GM18499 (cell line): Measurements from ENCODE around the gene TAP1.
A peak's percentile ranks its signal among the peaks of the same experiment; 100 is the strongest.
"Not testable (repeated sequence)": the region's sequence is repeated elsewhere in the genome, so short reads cannot be mapped to it uniquely, and the experiment has no call there.

ENCODE experiments used
- ATAC-seq: cut with Tn5 transposase; IDR thresholded peaks from one replicate; pipeline ENCODE4 v1.9.1; 2021; ENCODE audit warnings: moderate number of reproducible peaks; ENCODE audit not compliant: insufficient read depth, unreplicated experiment

The TAP1 gene

DNA sequence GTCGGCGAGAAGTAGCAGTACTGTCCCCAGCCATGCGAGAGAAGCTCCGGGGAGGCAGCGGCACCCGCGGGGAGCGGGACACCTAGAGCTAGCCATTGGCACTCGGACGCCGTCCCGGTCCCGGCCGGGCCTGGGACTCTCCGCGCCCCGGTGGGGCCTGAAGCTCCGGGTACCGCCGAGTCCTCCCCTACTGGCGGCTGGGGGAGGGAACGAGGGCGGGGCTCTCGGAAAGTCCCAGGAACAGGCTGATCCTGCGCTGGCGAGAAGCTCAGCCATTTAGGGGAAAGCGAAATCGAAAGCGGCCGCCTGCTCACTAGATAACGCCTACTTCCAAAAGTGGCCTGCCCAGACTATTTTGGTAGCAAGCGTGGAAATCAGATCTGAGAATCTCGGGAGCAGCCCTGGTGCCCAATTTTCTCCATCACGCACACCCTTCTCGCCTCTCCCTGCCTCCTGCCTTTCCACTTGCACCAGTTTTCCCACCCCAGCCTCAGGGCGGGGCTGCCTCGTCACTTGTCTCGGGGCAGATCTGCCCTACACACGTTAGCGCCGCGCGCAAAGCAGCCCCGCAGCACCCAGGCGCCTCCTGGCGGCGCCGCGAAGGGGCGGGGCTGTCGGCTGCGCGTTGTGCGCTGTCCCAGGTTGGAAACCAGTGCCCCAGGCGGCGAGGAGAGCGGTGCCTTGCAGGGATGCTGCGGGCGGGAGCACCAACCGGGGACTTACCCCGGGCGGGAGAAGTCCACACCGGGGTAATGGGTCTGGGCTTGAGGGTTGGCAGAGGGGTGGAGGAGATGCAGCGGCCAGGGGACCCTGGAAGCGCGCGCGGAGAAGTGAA, at the start of gene TAP1, which contains the start of gene PSMB9:
TSS of gene TAP1 (minus strand) at position 164 of the 835 bp plus-strand sequence. CDS start at position 96, 68 bp downstream.
TSS of gene PSMB9 (plus strand) at position 652 of the 835 bp plus-strand sequence. CDS start at position 690, 38 bp downstream.
- ATAC-seq = no peak

GRCh38 chr6:32895006-32895345, 41.5 kb upstream of the TAP1 start:
- no peak for ATAC-seq

DNA sequence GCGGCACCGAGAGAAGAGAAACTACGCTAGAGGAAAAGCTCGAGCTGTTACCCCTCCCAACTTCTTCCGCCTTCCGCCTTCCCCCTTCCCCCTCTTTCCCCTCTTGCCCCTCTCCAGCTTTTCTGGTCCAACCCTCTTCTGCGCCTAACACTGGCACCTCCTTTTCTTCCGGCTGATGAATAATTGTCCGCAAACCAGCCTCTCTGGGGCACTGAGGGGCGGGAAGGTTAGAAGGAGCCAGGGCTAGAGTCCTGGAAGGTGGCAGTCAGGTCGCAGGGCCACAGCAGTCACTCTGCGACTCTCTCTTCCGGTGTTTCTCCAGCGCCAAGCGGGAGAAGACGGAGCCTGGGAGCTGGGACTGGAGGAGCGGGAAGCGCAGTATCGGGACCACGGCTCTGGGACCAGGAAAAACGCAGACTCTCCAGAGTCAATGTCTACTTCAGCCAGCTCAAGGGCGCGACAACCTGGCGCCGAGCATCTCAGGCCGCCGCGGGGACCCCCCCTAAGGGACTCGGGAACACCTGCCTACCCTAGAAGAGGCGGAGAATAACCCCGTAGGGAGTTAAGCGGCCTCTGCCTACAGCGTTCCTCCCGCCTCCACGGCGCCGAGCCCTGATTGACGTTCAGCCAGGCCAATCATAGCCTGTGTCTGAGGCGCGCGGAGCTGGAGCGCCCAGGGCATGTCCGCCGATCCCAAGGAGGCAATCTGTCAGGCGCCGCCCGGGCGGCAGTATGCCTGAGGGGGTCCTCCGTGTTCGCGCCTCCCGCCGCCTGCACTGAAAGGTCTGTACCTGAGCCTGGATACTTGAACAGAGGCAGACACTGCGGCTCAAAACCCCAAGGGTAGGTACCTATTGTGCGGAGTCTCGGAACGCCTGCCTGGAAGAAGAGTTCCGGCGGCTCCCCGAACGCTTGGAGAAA, 40.8 kb upstream of the TAP1 start:
- peak; percentile 93 for ATAC-seq

GRCh38 chr6:32890831-32891230, 37.3 kb upstream of the TAP1 start:
- ATAC-seq = no peak

DNA sequence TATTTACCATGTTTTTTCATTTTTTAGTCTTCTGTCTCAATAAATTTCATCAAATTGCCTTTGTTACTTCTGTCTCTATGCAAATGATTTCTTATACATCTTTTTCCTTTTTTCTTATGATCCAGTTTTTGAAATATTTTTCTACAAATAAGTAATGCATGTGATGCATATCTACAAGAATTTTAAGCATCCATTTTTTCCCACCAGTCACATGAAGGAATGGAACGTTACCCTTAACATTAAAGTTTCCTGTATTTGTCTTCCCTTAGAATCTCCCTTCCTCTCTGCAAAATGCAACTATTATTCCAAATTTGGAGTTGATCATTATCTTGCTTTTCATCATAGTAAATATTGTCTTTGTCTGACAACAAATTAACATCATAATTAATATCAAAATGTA, 36.0 kb upstream of the TAP1 start:
- no peak for ATAC-seq

DNA sequence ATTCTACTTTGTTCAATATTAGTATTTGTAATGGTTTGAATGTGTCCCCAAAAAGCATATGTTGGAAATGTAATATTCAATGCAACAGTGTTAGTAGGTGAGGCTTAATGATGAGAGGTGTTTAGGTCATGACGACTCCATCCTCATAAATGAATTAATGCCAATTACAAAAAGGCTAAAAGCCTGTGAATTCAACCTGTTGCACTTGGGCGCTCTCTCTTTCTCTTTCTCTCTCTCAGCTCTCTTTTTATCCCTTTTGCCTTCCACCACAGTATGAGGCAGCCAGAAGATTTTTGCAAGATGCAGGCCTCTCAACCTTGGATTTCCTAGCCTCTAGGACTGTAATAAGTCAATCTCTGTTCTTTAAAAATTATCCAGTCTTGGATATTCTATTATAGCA, 35.1 kb upstream of the TAP1 start:
- ATAC-seq = no peak

- ATAC-seq = no peak
Observed at GRCh38 chr6:32887616-32888015, 34.1 kb upstream of the TAP1 start.

- no peak for ATAC-seq
Observed at GRCh38 chr6:32886681-32887383, 33.3 kb upstream of the TAP1 start.

- no peak for ATAC-seq
Observed at GRCh38 chr6:32885698-32886286, 32.3 kb upstream of the TAP1 start.

DNA sequence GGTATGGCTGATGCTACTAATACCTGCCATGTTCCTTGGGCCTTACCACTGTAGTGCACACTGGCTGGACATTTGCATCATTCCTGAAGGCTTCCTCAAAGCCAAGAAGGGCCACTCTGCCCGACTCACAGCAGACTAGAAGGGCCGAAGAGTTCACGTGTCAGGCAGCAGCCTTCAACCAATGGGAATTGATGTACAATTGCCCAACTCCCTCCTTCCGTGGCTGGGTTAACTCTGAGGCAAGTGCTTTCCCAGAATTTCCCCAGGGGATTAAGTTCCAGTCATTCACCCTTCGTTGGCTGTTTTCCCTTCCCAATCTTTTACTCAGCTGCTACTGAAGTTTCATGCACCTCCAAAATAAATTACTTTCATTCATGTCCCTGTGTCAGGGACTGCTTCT, 30.3 kb upstream of the TAP1 start:
- ATAC-seq = no peak

DNA sequence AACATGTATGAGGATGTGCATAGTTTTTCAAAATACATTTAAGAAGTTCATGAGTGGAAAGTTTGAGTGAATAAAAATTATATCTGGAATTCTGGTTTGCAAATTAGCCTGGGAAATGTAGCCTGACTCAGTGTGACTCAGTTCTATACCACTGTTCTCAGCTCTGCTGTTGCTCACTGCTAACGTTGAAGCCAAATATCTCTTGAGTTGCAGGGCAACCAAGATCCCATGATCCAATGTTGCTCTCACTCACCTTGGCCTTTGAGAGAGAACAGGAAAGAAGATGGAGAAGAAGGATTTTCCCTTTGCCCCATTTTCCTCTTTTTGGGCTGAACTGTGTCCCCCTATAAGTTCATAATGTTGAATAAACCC, 29.4 kb upstream of the TAP1 start:
- no peak for ATAC-seq

DNA sequence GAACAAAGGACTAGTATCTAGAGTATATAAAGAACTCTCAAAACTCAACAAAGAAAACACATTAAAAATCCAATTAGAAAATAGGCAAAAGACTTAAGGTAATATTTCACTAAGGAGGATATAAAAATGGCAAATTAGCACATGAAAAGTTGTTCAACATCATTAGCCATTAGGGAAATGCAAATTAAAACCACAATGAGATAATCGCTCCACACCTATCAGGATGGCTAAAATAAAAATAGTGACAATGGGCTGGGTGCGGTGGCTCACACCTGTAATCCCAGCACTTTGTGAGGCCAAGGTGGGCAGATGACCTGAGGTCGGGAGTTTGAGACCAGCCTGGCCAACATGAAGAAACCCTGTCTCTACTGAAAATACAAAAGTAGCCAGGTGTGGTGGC, 27.5 kb upstream of the TAP1 start:
- not testable (repeated sequence) for ATAC-seq

DNA sequence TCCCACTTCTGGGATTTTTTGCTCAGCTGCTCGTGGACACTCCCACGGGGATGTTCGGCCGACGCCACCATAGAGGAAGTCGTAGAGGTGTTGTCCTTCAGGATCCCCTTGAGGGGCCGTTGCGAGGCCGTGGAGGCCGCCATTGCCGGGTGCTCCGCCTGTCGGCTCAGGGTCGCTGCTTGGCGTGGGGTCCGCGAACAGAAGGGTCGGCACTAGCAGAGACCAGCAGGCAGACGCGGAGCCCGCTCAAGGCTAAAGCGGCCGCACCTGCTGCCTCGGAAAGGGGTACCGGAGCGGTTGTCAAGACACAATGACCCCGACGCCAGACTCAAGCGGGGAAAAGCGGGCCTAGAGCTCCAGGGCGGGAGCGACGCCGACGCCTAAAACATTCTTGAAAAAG, 26.2 kb upstream of the TAP1 start:
- ATAC-seq = no peak

GRCh38 chr6:32876603-32877002, 23.1 kb upstream of the TAP1 start:
- ATAC-seq = no peak

DNA sequence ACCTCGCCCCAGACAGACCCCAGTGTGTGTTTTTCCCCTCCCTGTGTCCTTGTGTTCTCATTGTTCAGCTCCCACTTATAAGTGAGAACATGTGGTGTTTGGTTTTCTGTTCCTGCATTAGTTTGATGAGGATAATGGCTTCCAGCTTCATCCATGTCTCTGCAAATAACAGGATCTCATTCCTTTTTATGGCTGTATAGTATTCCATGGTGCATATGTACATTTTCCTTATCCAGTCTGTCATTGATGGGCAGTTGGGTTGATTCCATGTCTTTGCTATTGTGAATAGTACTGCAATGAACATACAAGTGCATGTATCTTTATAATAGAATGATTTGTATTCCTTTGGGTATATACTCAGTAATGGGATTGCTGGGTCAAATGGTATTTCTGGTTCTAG, 20.4 kb upstream of the TAP1 start:
- not testable (repeated sequence) for ATAC-seq

DNA sequence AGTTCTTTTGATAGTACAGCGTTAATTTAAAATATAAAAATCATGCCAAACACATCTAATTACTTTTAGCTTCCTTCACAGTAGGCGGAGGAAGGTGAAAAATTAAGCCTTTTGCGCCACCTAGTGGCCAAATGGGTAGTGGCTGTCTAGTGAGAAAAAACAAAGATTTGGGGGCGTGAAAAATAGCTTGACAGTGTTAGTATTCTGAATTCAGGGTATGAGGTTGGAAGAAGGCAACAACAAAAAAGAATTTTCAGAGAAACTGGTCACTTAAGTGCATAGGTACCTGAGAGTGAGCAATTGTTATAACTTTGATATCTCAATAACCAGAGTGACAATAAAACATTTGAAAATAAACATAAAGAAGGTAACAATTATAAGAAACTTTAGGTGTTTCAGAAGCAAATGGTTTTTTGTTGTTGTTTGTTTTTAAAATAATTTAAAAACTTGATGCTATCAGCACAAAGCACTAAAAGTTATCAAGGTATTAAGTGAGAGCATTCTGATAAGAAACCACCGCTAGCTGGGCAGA, 14.8 kb upstream of the TAP1 start:
- no peak for ATAC-seq

DNA sequence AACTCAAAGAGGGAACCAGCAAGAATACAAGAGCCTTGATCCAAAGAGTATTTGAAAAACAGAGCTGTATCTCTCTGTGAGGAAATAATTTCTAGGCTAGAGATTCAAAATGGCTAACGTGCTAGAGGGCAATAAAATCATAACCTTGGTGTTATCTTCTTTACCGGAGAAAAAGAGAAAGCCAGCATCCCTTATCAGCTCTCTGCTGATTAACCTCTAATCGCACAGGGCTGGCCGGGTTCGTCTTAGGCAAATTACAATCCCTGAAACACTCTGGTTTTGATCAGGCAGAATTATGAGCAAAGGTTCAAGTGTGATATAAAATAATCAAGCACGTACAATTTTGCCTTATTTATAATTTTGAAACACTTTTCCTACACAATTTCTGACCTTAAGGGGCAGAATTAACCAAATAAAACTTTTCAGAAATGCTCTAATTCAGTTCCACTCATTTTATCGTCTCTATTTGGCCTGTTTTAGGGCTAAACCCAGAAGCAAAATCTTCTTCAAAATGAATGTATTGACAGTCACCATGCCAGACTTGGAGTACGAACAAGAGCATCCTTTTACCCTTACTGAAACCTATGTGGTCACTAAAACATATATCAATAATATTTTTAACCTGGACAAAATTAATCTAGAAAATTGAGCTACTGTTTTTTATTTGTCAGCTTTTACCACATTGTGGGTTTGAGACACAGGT, 14.2 kb upstream of the TAP1 start:
- no peak for ATAC-seq

- no peak for ATAC-seq
Observed at GRCh38 chr6:32867022-32867477, 13.5 kb upstream of the TAP1 start.

DNA sequence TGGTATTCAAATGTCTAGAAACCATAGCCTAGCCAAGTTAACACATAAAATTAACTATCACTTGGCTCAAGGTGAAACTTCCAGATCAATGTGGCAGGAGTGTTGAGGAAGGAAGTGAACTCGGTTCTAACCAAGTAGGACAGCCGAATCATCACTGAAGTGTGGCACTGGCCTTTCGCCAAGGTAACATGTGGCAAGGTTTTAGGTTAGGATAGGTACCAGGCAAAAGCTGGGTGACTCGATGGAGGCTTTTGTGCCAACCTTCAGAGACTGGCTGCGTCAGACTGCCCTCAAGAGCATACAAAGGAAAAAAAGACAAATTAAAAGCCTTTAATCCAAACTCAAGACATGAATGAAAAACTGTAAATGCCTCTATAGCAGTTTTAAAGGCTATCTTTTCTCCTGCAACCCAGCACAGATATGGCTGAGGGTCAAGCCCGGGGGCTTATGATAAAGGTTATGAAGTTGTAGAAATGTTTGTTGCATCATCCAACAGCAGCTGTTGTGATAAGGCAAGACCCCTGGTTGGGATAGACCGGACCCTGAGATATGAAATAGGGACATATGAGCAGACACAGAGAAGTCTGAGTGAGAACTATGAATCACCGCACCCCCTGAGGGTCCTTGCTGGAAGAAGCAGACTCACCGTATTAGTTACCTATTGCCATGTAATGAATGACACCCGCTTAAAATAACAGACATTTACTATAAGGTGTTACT, 12.4 kb upstream of the TAP1 start:
- ATAC-seq = no peak
